Heart right ventricle (tissue), 16 donors: Measurements from ENCODE around the gene SEC61A1. TPM values are rescaled to one million over a fixed set of nuclear protein-coding genes. Genes with fewer than 3 reads are reported as not detected.

Experiments
- ATAC-seq, 8 donors: fragments of 200-7000 bp; cut with Tn5 transposase; one replicate each; pipeline ENCODE4 v1.9.1; 2020; ENCODE audit warnings: mild to moderate bottlenecking in 8 of 8, moderate library complexity in 8 of 8, moderate number of reproducible peaks in 1 of 8
- DNase-seq, 2 donors: peaks; one replicate each; pipeline ENCODE4 v3.0.0-alpha.2; 2020
- H3K27ac ChIP-seq, 10 donors: fragments of 200-600 bp; sonication (generic) in 2 of 10; one replicate each; pipeline versions ENCODE4 v1.5.0 to v1.8.0; 2020 to 2022; ENCODE audit warnings: mild to moderate bottlenecking in 3 of 10
- H3K27me3 ChIP-seq, 7 donors: fragments of 200-600 bp; one replicate each; pipeline ENCODE4 v1.8.0; 2021 to 2022; ENCODE audit warnings: mild to moderate bottlenecking in 2 of 7
- H3K36me3 ChIP-seq, 9 donors: fragments of 200-600 bp; sonication (generic) in 1 of 9; one replicate each; pipeline versions ENCODE4 v1.5.0 to v1.8.0; 2020 to 2022; ENCODE audit warnings: mild to moderate bottlenecking in 2 of 9
- H3K4me1 ChIP-seq, 9 donors: fragments of 200-600 bp; sonication (generic) in 1 of 9; one replicate each; pipeline versions ENCODE4 v1.5.0 to v1.8.0; 2020 to 2022; ENCODE audit warnings: mild to moderate bottlenecking in 4 of 9
- H3K4me3 ChIP-seq, 10 donors: fragments of 200-600 bp; sonication (generic) in 2 of 10; one replicate each; pipeline versions ENCODE4 v1.5.0 to v1.8.0; 2020 to 2022; ENCODE audit warnings: mild to moderate bottlenecking in 7 of 10, moderate library complexity in 2 of 10
- H3K9me3 ChIP-seq, 11 donors: fragments of 200-600 bp in 10 of 11; sonication (generic) in 2 of 11; one replicate each; pipeline versions ENCODE4 v1.5.0 to v1.8.0; 2013 to 2022; ENCODE audit warnings: mild to moderate bottlenecking in 2 of 11, control low read depth in 1 of 11, moderate library complexity in 1 of 11
- CTCF ChIP-seq, 9 donors: fragments of 200-600 bp; sonication (generic) in 2 of 9; IDR thresholded peaks; one replicate each; pipeline versions ENCODE4 v1.5.0 to v1.8.0; 2021 to 2022; ENCODE audit warnings: antibody characterized with exemption in 9 of 9, mild to moderate bottlenecking in 5 of 9, moderate library complexity in 1 of 9
- whole genome bisulfite sequencing, 2 donors: extraction: QIAGEN DNeasy Blood & Tissue Kit; methylation state at CpG; one replicate each; pipeline ENCODE4 v1.1.7; 2013; ENCODE audit warnings: inconsistent platforms in 1 of 2; 5-methylcytosine and 5-hydroxymethylcytosine counted together
- intact Hi-C, 10 donors: fragments of 100-400 bp; cut with DNase I; formaldehyde crosslinking; loops; one replicate each; pipeline versions ENCODE4 v1.11.1 to v1.14.2; 2022
- polyA plus RNA-seq, 2 donors: library from polyadenylated mRNA; stranded (reverse); fragments of 200-250 nt; gene quantifications; one replicate each; pipeline ENCODE4 v1.2.3, GENCODE V29; 2013
- total RNA-seq, 10 donors: library from RNA; stranded (reverse); fragmentation: NEBNext Ultra II Directional in 3 of 10; extraction: Animal tissue kit (Norgen Biotek cat#: 25700) in 3 of 10; gene quantifications; one replicate each; pipeline versions ENCODE4 v1.2.1 to v1.2.4, GENCODE V29; 2021 to 2023
- donor health status: Arrhythmogenic right ventricular cardiomyopathy.
- donor health status: ischemic (EF 13 %, LVEDD 7.1; RV severe dilation, severe dysfunction).
- donor health status: healthy with polysubstance abuse.
- donor health status: DM: no; HTN: yes; CAD: no.
- donor health status: DM: no; HTN: no; CAD: no.
- donor health status: ischemic (EF 25% LVEDD 6.9; RV normal size, moderate dysfunction).
- donor health status: ischemic (EF 25% LVEDD 5.7; RV mildly dilated, moderate dysfunction).
- donor health status: healthy.
- donor health status: DM: yes; HTN: yes; CAD: no.
- donor health status: Ischemic cardiomyopathy.
- donor health status: ischemic (EF 35%, LVEDD 5.7; RV mildly dilated, moderate dysfunction).
- donor health status: nonischemic (EF 11% LVEDD 7.7; RV severe dilation, severe dysfunction).
- donor health status: DM: yes; HTN: yes; CAD: no.
- donor health status: PGD.
- donor health status: ischemic (EF 29% LVEDD 5.4; RV normal size, mild dysfunction).
- donor health status: nonischemic (EF 23%, LVEDD 6.1; RV moderate dilation, normal function).

The SEC61A1 gene
- total and polyA plus RNA-seq, 12 donors, result 41.0 to 131 (median 62.1) TPM

GRCh38 chr3:128076483-128077201, 24.4 kb downstream of the SEC61A1 start:
- peak overlapping the region in 5 of 10 donors; percentile 37 to 57 (median 54) for H3K27ac ChIP-seq
- no peak for TF ChIP-seq CTCF (IDR thresholded peaks at IDR 0.05)

GRCh38 chr3:128077202-128077624, 25.0 kb downstream of the SEC61A1 start:
- H3K27me3 ChIP-seq, result no peaks in the 10 kb centered on the region
- DNase-seq (no peak), ATAC-seq (peak in 1 of 8 donors; percentile 0)
- H3K4me3 ChIP-seq, result peak overlapping the region; percentile 38 to 63 (median 56)
- 30 to 42% methylated on average over 6 to 11 of the region's 11 CpGs for WGBS, 2 donors
- TF ChIP-seq CTCF (IDR thresholded peaks at IDR 0.05), result no peak
- H3K36me3 ChIP-seq, result peaks cover 0 to 42% (median 3%) of the 10 kb centered on the region in 9 donors
- intact Hi-C loops, result loop anchor here in 3 of 10 donors (5.0 to 10.0 kb wide), 3 partner anchors 55 to 530 kb away; no protein-coding TSS in a partner anchor
- H3K4me1 ChIP-seq, result peaks cover 6 to 71% (median 46%) of the 10 kb centered on the region in 9 donors
- H3K27ac ChIP-seq, result peak overlapping the region in 5 of 10 donors; percentile 25 to 55 (median 39)
- no peaks in the 10 kb centered on the region for H3K9me3 ChIP-seq

More at GRCh38 chr3:128076483-128077201, 24.4 kb downstream of the SEC61A1 start:
- ATAC-seq (peak; percentile 2 to 28 (median 6)), DNase-seq (peak in 1 of 2 donors; percentile 45)
- Histone ChIP-seq H3K4me1 (peaks cover 6 to 71% (median 46%) of the 10 kb centered on the region in 9 donors), H3K4me3 (peak overlapping the region; percentile 38 to 63 (median 56)), H3K27me3 (no peaks in the 10 kb centered on the region), H3K36me3 (peaks cover 0 to 42% (median 3%) of the 10 kb centered on the region in 9 donors), H3K9me3 (no peaks in the 10 kb centered on the region)
- intact Hi-C loops, result loop anchor here in 3 of 10 donors (5.0 to 10.0 kb wide), 3 partner anchors 56 to 531 kb away; no protein-coding TSS in a partner anchor
- 10 to 13% methylated on average over 77 to 79 of the region's 79 CpGs for WGBS, 2 donors

- peak overlapping the region in 2 of 10 donors; percentile 56 for H3K4me3 ChIP-seq
- intact Hi-C loops, result loop anchor here in 3 of 10 donors (5.0 to 10.0 kb wide), 3 partner anchors 55 to 530 kb away; no protein-coding TSS in a partner anchor
- H3K27ac ChIP-seq, result peak overlapping the region in 3 of 10 donors; percentile 39 to 55 (median 54)
- peaks cover 6 to 71% (median 48%) of the 10 kb centered on the region in 9 donors for H3K4me1 ChIP-seq
- no peak for ATAC-seq
- TF ChIP-seq CTCF (IDR thresholded peaks at IDR 0.05), result no peak
- DNase-seq, result no peak
- H3K9me3 ChIP-seq, result no peaks in the 10 kb centered on the region
- no peaks in the 10 kb centered on the region for H3K27me3 ChIP-seq
- H3K36me3 ChIP-seq, result peaks cover 0 to 42% (median 3%) of the 10 kb centered on the region in 9 donors
- 47 to 59% methylated on average over 1 of the region's 1 CpG for WGBS, 2 donors
Observed at GRCh38 chr3:128077665-128078064, 25.4 kb downstream of the SEC61A1 start.

- no peak for ATAC-seq
- no peaks in the 10 kb centered on the region for H3K9me3 ChIP-seq
- WGBS, 2 donors, result 90 to 94% methylated on average over 5 of the region's 5 CpGs
- no peak overlapping the region for H3K4me3 ChIP-seq
- peaks cover 10 to 75% (median 55%) of the 10 kb centered on the region in 9 donors for H3K4me1 ChIP-seq
- intact Hi-C loops, result loop anchor here in 3 of 10 donors (5.0 to 10.0 kb wide), 3 partner anchors 54 to 529 kb away; no protein-coding TSS in a partner anchor
- no peaks in the 10 kb centered on the region for H3K27me3 ChIP-seq
- DNase-seq, result no peak
- no peak for TF ChIP-seq CTCF (IDR thresholded peaks at IDR 0.05)
- H3K27ac ChIP-seq, result no peak overlapping the region
- H3K36me3 ChIP-seq, result peaks cover 0 to 42% (median 3%) of the 10 kb centered on the region in 9 donors
Observed at GRCh38 chr3:128078322-128078721, 26.1 kb downstream of the SEC61A1 start.
